H1 (cell line): Measurements from ENCODE around the gene LOC128125822.

Experiments
- BRCA1 ChIP-seq: IDR thresholded peaks from 2 replicates; pipeline ENCODE4 v1.6.1; 2012; ENCODE audit warnings: low read depth, low read length, improper control_type of control experiment
- CREB1 ChIP-seq: IDR thresholded peaks from 2 replicates; pipeline ENCODE4 v1.6.1; 2012; ENCODE audit warnings: inconsistent platforms
- EGR1 ChIP-seq: IDR thresholded peaks from 2 replicates; pipeline ENCODE4 v1.6.1; 2011; ENCODE audit warnings: low read depth, low read length, borderline replicate concordance
- GTF2F1 ChIP-seq: IDR thresholded peaks from 2 replicates; pipeline ENCODE4 v1.6.1; 2012; ENCODE audit warnings: low read depth, low read length, improper control_type of control experiment, borderline replicate concordance
- MAX ChIP-seq: IDR thresholded peaks from 2 replicates; pipeline ENCODE4 v1.6.1; 2012; ENCODE audit warnings: inconsistent platforms
- RAD21 ChIP-seq, 2 experiments: IDR thresholded peaks in 1 of 2; conservative IDR thresholded peaks in 1 of 2; 2 replicates each; pipeline ENCODE4 v1.6.1; 2011; ENCODE audit warnings: low read depth in 2 of 2, low read length in 2 of 2, improper control_type of control experiment in 1 of 2, inconsistent platforms in 1 of 2, mild to moderate bottlenecking in 1 of 2, moderate library complexity in 1 of 2
- SIN3A ChIP-seq, 2 experiments: IDR thresholded peaks in 1 of 2; conservative IDR thresholded peaks in 1 of 2; 2 replicates each; pipeline ENCODE4 v1.6.1; 2011 to 2012; ENCODE audit warnings: low read length in 2 of 2, improper control_type of control experiment in 1 of 2, low read depth in 1 of 2, mild to moderate bottlenecking in 1 of 2
- SP1 ChIP-seq: IDR thresholded peaks from 2 replicates; pipeline ENCODE4 v1.6.1; 2011; ENCODE audit warnings: low read depth, low read length

LOC128125822 gene

DNA sequence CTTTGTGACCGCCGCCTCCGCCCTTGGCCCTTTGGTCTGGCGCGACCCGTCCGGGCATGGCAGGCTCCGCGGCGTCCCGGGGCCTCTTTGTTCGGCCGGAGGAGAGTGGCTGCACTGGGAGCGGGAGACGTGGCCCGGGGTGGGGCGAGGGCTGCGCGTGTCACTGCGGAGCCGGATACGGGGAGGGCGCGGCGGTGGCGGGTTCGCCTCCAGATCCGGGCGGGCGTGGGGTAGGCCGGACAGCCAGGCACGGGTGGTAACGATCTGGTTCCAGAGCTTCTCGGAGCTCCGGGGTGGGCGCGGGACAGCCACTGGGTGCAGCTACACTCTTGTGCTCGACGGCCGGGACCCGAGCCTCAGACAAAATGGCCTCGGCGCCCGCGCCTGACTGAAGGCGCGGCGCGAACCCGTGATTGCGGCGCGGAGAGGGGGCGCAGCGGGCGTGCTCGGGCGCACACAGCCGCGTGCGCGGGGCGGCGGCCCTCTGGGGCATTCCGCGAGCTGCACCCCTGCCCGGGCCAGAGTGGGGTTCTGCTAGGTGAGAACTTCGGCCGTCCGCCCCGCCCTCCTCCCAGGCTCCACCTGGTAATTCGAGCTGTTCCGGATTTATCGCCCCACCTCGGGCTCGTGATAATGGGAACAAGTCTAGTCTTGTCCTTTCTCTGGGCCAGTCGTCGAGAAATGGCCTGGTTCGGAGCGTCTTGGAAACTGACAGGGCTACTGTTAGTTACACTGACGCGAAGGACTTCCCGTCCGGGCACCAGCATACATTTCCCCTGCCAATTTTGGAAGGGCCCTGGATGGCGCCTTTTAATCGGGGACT is 1.0 kb downstream of the LOC128125822 start (continued):
- 0 out of 2 replicates have a peak, but pooled peaks have one; percentile 76 for TF ChIP-seq GTF2F1
- TF ChIP-seq CREB1 = no peak
- TF ChIP-seq EGR1 = no peak
- TF ChIP-seq BRCA1 = no peak
- 0 out of 2 replicates have a peak, but pooled peaks have one; percentile 19 for TF ChIP-seq SP1
- TF ChIP-seq SIN3A (conservative IDR thresholded peaks at IDR 0.05 in 1 of 2, IDR thresholded peaks at IDR 0.05 in 1 of 2; ENCODE audit: low read depth in 1 of 2, low read length in 2 of 2) = no peak
- TF ChIP-seq MAX = peak; percentile 83
- TF ChIP-seq RAD21 (IDR thresholded peaks at IDR 0.05 in 1 of 2, conservative IDR thresholded peaks at IDR 0.05 in 1 of 2; ENCODE audit: low read depth in 2 of 2, low read length in 2 of 2) = no peak
